Liver (tissue), 3 donors: ENCODE measurements around the gene PRR30.

ENCODE experiments used
- EGR1 ChIP-seq, 2 donors: IDR thresholded peaks; 2 replicates each; pipeline ENCODE4 v1.6.1; 2016 to 2018; ENCODE audit warnings: antibody characterized with exemption in 2 of 2, low read depth in 2 of 2
- FOXA1 ChIP-seq: IDR thresholded peaks from 2 replicates; pipeline ENCODE4 v1.6.1; 2016; ENCODE audit warnings: antibody characterized with exemption
- GABPA ChIP-seq, 2 donors: IDR thresholded peaks in 1 of 2; conservative IDR thresholded peaks in 1 of 2; 2 replicates each; pipeline ENCODE4 v1.6.1; 2016; ENCODE audit warnings: antibody characterized with exemption in 2 of 2, mild to moderate bottlenecking in 1 of 2, moderate library complexity in 1 of 2
- JUND ChIP-seq, 2 donors: IDR thresholded peaks; 2 replicates each; pipeline ENCODE4 v1.6.1; 2016; ENCODE audit warnings: antibody characterized with exemption in 2 of 2
- NR2F2 ChIP-seq: IDR thresholded peaks from 2 replicates; pipeline ENCODE4 v1.6.1; 2016; ENCODE audit warnings: antibody characterized with exemption
- RAD21 ChIP-seq, 2 donors: IDR thresholded peaks; 2 replicates each; pipeline ENCODE4 v1.6.1; 2016; ENCODE audit warnings: antibody characterized with exemption in 2 of 2, mild to moderate bottlenecking in 2 of 2
- RXRA ChIP-seq, 2 donors: IDR thresholded peaks; 2 replicates each; pipeline ENCODE4 v1.6.1; 2017 to 2018; ENCODE audit warnings: antibody characterized with exemption in 2 of 2, mild to moderate bottlenecking in 1 of 2
- SP1 ChIP-seq: IDR thresholded peaks from 2 replicates; pipeline ENCODE4 v1.6.1; 2018; ENCODE audit warnings: antibody characterized with exemption, mild to moderate bottlenecking
- TAF1 ChIP-seq: conservative IDR thresholded peaks from 2 replicates; pipeline ENCODE4 v1.6.1; 2016; ENCODE audit warnings: antibody characterized with exemption, mild to moderate bottlenecking
- YY1 ChIP-seq: IDR thresholded peaks from 2 replicates; pipeline ENCODE4 v1.6.1; 2016; ENCODE audit warnings: antibody characterized with exemption, mild to moderate bottlenecking
- TF ChIP-seq, protein P1 (sequence below): fragments of 150-350 bp; IDR thresholded peaks from 2 replicates; pipeline ENCODE4 v1.5.1; 2017; ENCODE audit warnings: improper control_type of control experiment, low read depth, low read length; ENCODE audit not compliant: missing input control
- TF ChIP-seq, protein P2 (sequence below): IDR thresholded peaks from 2 replicates; pipeline ENCODE4 v1.6.1; 2016; ENCODE audit warnings: antibody characterized with exemption, mild to moderate bottlenecking
- donor health status: healthy.
- donor health status: healthy.

DNA sequence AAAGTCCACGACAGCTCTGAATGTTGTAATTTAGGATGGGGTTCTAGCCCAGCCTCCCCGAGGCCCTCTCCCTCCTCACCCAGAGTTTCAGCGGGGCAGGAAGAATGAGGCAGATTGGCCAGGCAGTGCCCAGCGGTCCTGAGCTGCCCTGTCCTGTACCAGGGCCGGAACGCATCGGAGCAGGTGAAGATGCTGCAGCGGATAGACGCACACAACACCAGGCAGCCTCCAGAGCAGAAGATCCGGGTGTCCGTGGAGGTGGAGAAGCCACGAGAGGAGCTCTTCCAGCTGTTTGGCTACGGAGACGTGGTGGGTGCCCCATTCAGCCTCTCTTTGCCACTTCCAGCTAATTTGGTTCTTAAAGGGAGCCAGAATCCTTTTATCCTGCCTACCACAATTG is 41.9 kb downstream of the PRR30 start:
- TF ChIP-seq, protein P1, sequence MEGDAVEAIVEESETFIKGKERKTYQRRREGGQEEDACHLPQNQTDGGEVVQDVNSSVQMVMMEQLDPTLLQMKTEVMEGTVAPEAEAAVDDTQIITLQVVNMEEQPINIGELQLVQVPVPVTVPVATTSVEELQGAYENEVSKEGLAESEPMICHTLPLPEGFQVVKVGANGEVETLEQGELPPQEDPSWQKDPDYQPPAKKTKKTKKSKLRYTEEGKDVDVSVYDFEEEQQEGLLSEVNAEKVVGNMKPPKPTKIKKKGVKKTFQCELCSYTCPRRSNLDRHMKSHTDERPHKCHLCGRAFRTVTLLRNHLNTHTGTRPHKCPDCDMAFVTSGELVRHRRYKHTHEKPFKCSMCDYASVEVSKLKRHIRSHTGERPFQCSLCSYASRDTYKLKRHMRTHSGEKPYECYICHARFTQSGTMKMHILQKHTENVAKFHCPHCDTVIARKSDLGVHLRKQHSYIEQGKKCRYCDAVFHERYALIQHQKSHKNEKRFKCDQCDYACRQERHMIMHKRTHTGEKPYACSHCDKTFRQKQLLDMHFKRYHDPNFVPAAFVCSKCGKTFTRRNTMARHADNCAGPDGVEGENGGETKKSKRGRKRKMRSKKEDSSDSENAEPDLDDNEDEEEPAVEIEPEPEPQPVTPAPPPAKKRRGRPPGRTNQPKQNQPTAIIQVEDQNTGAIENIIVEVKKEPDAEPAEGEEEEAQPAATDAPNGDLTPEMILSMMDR = no peak
- TF ChIP-seq RAD21 (IDR thresholded peaks at IDR 0.05) = no peak
- TF ChIP-seq, protein P2, sequence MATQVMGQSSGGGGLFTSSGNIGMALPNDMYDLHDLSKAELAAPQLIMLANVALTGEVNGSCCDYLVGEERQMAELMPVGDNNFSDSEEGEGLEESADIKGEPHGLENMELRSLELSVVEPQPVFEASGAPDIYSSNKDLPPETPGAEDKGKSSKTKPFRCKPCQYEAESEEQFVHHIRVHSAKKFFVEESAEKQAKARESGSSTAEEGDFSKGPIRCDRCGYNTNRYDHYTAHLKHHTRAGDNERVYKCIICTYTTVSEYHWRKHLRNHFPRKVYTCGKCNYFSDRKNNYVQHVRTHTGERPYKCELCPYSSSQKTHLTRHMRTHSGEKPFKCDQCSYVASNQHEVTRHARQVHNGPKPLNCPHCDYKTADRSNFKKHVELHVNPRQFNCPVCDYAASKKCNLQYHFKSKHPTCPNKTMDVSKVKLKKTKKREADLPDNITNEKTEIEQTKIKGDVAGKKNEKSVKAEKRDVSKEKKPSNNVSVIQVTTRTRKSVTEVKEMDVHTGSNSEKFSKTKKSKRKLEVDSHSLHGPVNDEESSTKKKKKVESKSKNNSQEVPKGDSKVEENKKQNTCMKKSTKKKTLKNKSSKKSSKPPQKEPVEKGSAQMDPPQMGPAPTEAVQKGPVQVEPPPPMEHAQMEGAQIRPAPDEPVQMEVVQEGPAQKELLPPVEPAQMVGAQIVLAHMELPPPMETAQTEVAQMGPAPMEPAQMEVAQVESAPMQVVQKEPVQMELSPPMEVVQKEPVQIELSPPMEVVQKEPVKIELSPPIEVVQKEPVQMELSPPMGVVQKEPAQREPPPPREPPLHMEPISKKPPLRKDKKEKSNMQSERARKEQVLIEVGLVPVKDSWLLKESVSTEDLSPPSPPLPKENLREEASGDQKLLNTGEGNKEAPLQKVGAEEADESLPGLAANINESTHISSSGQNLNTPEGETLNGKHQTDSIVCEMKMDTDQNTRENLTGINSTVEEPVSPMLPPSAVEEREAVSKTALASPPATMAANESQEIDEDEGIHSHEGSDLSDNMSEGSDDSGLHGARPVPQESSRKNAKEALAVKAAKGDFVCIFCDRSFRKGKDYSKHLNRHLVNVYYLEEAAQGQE = no peak
- TF ChIP-seq EGR1 (IDR thresholded peaks at IDR 0.05; ENCODE audit: low read depth in 2 of 2) = no peak
- TF ChIP-seq TAF1 = no peak
- TF ChIP-seq JUND (IDR thresholded peaks at IDR 0.05) = no peak
- TF ChIP-seq YY1 = no peak
- no peak for TF ChIP-seq FOXA1
- no peak for TF ChIP-seq GABPA (IDR thresholded peaks at IDR 0.05 in 1 of 2, conservative IDR thresholded peaks at IDR 0.05 in 1 of 2)
- no peak for TF ChIP-seq NR2F2
- TF ChIP-seq SP1 = no peak
- no peak for TF ChIP-seq RXRA (IDR thresholded peaks at IDR 0.05)
